Measurements from ENCODE around the gene TMC3.

TMC3 gene

DNA sequence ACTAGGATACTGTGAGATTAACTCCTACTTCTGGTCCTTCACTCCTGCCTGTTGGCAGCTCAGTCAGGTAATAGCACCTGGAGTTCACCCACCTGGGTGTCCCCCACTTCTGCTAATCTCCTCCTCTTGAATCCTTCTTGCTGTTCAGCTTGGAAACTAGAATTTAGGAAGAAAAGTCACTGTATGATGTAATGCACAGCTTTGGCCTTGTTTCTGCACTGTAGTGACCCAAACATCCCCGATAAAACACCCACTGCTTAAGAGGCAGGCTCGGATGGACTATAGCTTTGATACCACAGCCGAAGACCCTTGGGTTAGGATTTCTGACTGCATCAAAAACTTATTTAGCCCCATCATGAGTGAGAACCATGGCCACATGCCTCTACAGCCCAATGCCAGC, 74.9 kb downstream of the TMC3 start:
- DNase-seq (ENCODE audit: low spot score): no peak
- FAIRE-seq: no peak

DNA sequence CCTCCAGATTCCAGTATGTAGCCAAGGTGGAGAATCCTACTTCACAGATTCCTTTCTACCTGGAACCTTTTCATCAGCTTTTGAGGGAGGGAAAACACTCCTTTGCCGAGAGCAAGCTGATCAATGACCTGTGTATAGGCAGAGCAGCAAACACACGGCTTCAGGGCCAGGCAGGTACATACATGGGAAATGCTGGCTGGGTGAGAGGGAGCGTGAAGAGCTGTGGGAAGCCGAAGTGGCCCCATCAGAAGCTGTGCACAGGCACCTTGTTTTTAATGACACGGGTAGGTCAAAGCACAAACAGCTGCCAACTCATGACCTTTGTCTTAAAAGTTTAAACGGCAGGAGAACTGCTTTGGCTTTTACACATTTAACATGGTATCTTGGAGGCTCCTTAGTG, 75.4 kb downstream of the TMC3 start:
- FAIRE-seq: no peak
- DNase-seq (ENCODE audit: low spot score): no peak

DNA sequence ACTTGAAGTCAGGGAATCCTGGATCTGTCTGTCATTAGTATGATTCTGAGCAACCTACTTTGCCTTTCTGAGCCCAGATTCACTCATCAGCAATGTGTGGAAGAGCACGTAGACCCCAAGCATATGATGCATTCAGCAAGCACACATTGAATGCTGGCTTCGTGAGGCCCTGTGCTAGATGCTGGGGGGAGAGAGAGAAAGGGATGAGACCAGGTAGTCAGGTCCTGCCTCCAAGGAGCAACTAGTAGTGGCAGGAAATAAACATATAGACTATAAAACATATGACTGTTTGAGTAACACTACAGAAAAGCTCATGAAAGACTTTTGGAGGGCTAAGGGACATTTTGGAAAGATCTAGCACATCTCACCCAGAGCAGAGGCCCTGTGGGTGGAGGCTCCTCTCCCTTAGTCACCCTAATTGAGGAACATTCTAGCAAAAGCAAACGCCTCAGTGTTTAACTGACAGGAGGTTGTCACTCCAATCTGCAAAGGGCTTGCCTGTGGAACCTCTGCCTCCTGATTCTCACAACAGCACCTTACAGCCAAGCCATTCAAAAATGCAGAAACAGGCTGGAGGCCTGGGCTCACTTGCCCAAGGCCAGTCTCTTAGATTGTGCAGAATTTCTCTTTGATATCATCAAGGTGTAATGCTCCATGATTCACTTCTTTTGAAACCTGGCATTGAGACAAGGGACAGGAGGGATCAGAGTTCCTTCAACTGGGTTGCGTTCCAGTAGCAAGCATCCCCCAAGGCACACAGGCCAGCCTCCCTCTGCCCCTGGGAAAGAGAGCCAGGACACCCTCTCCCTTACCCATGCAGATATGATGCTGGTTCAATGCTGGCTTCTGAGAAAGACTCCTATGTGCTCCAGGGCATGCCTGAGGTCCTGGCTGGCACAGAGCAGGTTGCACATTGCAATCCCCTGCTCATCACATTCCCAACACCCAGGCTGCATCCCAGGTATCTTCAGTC, 76.1 kb downstream of the TMC3 start:
- DNase-seq (ENCODE audit: low spot score) (no peak), FAIRE-seq (no peak)

DNA sequence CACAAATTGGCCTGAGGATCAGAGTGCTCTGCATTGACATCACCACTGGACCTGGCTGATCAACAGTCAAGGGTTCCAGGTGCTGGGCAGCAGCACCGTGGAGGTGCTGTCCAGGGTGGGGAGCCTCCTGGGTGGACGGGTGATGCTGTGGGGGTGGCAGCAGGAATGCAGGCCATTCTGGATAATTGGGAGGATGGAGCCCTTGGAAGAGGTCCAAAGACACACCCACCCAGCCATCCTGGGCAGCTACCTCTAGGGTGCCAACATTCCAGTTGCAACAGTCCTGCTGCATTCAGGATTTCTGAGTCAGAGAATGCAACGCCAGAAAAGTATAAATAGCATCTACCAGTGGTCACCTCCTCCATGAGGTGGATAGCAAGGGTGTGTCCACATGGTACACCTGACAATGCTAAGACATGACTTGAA, 76.9 kb downstream of the TMC3 start:
- peak; percentile 55 for DNase-seq (ENCODE audit: low spot score)
- FAIRE-seq: no peak

DNA sequence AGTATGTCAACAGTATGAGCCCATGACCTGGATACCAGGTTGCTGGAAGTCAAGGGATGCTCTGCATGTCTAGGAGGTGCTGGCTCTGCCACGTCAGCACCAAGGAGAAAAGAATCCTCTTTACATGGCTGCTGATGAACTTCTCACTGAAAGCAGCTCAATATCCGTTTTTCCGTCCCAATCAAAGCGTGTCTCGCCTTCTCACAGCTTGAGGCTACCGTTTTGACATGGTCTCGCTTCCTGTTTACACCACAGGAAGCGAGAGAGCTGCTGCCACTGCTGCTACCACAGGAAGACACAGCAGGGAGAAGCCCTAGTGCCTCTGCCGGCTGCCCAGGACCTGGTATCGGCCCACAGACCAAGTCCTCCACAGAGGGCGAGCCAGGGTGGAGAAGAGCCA, 77.3 kb downstream of the TMC3 start:
- FAIRE-seq (no peak), DNase-seq (ENCODE audit: low spot score) (no peak)

DNA sequence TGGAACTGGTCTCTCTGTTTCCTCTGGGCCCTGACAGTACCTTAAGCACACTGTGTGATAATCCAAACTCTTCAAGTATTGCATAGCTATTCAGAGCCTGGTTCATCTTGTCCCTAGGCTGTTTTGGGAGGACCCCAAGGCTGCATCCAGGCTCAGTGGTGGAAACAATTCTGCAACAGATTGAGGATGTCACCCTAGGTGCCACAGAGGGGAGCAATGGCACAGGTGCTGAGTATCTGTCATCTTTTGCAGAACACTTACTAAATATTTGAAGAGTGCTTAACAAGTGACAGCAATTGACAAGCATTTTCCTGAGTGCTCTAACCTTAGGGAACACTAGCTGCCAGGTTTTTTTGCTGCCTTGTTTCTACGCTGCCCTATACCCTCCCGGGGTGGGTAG, 77.8 kb downstream of the TMC3 start:
- no peak for FAIRE-seq
- DNase-seq (ENCODE audit: low spot score): no peak

DNA sequence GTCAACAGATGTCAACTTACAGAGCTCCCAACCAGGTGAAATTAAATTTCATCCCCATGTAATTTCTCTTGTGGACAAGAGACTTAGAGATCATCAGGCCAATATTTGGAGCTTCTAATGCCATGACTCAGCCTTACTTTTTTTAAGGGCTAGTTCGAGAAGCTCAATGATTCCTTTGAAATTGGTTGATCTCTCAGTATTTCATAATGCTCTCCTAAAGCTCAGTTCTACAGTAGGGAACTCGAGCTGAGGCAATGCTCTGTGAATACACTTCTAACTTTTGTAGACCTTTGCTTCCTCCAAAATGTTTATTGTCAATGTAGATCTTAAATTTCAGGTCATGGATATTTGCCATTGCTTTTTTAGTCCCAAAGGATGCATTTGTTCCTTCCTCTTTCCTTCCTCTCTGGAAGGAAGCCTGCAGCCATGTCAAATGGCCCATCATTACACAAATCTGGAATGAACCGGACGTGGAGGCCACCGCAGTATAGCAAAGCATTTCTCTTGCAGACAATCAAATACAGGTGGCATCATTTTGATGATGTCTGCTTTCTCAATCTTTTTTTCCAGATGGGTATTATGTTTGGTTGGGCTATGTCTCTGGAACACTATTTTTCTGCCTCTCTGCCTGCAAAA, 78.4 kb downstream of the TMC3 start:
- FAIRE-seq (no peak), DNase-seq (ENCODE audit: low spot score) (no peak)

DNA sequence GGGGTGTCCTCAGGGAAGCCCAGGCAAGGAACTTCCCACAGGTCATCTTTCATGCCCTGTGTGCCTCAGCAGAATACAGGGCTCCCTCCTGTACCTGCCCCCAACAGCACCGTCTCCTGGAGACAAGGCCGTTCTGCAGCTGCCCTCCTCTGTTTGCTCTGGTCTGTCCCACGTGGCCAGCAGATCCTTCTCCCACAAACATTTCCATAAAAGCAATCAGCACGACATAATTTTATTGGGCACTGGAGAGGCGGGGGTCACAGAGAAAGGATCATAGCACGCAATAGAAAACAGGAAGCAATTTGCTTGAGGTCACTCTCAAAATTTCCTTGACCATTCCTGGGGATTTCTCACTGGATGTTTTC, 79.5 kb downstream of the TMC3 start:
- DNase-seq (ENCODE audit: low spot score): no peak

DNA sequence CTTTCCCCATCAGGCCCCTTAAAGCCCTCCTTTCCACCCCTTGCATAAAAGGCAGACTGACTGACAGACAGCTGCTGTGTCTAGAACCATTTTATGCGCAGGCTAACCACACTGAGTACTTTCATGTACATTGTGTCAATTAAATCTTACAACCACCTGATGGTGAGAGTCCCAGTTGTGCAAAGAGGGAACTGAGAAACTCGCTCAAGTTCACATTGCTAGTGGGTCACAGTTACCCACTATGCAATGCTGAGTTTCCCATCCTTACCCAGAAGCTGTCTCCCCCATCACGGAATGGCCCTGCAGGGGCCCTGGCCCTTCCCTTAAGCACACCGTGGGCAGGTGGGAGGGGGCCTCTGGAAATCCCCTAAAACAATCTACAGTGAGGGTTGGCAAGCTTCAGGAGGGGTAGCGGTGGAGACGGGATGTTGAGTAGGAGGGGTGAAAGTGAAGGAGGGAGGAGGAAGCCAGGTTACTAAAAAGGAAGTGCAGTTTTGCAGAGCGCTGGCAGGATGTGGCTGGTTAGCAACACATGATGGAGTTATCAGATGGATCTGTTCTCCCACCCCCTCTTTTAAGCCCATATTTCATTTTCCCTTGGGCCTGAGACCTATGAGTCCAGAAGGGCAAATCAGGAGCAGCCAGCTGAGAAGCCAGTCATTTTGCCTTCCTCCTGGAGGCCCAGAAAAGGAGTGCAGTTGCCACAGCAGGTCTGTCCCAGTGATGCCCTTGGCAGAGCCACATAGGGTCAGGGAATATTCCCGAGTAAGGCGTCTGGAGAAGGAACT, 80.1 kb downstream of the TMC3 start:
- FAIRE-seq: no peak

More for the DNA sequence above, 79.5 kb downstream of the TMC3 start:
- FAIRE-seq: no peak

DNA sequence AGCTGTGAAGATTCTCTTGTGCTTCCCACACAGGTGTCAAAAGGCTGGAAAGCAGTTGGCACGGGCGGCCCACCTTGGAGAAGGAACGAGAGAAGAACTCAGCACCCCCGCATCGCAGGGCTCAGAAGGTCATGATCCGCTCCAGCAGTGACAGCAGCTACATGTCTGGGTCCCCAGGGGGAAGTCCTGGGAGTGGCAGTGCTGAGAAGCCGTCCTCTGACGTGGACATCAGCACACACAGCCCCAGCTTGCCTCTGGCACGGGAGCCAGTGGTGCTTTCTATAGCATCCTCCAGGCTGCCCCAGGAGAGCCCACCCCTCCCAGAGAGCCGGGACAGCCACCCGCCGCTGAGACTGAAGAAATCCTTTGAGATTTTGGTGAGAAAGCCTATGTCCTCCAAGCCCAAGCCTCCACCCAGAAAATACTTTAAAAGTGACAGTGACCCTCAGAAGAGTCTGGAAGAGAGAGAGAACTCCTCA, 81.5 kb downstream of the TMC3 start:
- DNase-seq (ENCODE audit: low spot score): no peak
- no peak for FAIRE-seq

More for the DNA sequence above, 80.1 kb downstream of the TMC3 start:
- DNase-seq (ENCODE audit: low spot score): no peak

DNA sequence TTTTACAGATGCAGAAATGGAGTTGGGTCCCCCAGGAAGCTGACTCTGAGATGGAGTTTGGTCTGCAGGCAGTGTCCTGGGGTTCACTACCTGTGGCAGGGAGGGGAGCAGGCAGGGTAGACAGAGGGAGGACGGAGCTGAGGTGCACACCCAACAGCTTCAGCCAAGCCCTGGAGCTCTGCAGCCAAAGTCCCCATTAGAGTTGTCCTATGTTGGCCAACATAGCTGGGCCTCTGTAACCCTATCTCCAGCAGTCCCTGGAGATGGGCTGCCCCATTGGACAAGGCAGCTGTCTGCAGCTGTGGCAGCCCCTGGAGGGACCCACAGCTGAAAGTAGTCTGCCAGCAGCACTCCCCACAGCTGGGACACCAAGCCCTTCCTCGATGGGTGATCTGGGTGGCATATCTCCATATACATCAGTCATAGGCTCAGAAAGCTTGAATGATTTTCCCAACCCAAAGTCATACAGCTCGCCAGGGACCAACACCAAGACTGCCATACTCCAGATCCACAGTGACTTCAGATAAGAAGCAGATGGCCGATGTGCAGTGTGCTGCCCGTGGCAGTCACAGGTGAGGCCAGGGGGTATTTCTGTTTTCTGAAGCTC, 82.0 kb downstream of the TMC3 start:
- FAIRE-seq: no peak
- DNase-seq (ENCODE audit: low spot score): no peak

DNA sequence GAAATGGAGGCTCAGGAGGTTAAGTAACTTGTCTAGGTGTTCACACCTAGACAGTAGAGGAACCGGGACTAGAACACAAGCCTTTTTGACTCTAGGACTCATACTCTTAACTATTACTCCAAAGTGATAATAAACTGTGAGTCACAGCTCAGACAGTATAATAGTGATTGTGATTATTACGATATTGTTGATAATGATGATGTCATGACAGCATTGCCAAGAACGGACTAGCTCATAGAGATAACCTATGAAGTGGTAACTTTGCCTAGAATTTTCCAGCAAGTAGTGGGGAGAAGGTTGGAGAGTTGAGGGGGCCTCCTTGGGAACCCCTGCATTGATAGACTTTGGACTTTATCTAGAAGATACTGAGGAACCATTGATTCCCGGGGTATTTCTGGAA, 84.1 kb downstream of the TMC3 start:
- DNase-seq (ENCODE audit: low spot score) (no peak), FAIRE-seq (no peak)

DNA sequence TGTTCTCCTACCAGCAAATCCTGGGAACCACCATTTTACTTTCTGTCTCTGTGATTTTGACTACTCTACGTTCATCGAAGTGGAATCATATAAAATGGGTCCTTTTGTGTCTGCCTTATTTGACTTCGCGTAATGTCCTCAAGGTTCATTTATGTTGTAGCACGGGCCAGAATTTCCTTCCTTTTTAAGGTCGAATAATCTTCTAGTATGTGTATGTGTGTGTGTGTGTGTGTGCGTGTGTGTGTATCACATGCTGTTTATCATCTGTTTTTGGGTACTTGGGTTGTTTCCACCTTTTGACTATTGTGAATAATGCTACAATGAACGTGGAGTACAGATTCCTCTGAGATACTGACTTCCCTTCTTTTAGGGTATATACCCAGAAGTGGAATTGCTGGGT, 85.4 kb downstream of the TMC3 start:
- no peak for FAIRE-seq
- no peak for DNase-seq (ENCODE audit: low spot score)

DNA sequence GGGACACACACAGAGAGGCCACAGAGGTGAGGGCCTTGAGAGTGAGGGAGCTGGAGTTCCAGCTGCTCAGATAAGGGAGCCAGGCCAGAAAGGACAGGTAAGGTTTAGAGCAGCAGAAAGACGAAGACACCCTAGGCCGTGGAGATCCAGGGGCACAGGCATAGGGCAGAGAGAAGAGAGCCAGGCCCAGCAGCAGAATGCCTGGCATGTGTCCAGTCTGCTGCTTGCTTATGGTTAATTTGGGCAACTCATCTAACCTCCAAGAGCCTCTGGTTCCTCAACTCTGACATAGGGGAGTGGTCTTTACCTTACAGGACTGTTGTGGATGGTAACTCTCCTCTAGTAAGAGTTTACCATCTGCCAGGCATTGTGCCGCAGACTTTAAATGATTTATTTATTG, 86.0 kb downstream of the TMC3 start:
- no peak for FAIRE-seq

DNA sequence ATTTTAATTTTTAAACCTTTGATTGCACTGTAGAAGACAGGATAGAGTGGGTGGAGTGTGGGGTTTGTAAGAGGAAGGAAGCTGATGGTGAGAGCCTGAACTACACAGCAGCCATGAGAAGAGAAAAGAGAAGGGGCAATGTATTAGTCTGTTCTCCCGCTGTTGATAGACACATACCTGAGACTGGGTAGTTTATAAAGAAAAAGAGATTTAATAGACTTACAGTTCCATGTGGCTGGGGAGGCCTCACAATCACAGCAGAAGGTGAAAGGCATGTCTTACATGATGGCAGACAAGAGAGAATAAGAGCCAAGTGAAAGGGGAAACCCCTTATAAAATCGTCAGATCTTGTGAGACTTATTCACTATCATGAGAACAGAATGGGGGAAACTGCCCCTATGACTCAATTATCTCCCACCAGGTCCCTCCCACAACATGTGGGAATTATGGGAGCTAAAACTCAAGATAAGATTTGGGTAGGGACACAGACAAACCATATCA, 87.3 kb downstream of the TMC3 start:
- DNase-seq (ENCODE audit: low spot score) (no peak), FAIRE-seq (no peak)

More for the DNA sequence above, 86.0 kb downstream of the TMC3 start:
- DNase-seq (ENCODE audit: low spot score): no peak

DNA sequence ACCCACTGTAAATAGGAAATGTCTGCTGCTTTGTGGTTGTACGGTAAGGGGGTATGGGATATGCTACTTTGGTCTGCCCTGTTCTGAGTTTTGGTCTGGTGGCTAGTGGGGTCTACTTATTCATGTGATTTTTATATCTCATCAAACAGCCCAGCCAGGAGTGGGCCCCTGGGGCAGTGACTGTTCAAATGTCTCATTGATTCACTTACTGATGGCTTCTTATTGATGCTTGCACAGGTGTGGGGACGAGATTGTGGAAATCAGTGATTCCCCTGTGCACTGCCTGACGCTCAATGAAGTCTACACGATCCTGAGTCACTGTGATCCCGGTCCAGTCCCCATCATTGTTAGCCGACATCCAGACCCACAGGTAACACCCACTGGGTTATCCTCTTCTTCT, 88.6 kb downstream of the TMC3 start:
- DNase-seq (ENCODE audit: low spot score): no peak
- FAIRE-seq: no peak

DNA sequence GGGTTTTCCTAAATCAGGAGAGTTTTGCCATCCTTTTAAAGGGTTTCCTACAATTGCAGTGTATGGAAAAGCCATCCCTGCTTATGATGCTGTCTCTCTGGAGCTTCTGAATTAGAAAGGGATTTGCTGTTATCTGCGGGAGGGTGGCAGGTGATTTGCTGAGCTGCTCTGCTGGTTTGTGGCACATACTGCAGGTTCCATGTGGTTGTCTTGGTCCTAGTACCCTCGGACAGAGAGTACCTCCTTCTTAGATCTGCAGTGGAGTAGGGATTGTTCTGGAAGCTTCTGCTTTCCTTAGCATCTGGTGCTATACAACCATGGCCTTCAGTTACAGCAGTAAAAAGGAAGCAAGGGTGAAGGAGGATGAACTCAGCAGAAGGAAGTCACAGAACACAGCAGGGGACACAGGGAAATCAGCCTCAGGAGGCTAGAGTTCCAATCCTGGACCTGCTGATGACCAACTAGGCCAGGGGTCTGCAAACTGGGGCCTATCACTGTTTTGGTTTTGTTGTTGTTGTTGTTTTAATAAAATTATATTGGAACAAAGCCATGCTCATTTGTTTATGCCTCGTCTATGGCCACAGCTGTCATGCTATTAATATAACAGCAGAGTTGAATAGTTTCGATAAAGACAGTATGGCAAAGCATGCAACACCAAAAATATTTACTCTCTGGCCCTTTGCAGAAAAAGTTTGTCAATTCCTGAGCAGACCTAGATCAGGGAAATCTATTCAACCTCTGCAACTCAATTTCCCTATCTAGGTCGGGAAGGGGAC, 89.6 kb downstream of the TMC3 start:
- DNase-seq (ENCODE audit: low spot score) (no peak), FAIRE-seq (no peak)

DNA sequence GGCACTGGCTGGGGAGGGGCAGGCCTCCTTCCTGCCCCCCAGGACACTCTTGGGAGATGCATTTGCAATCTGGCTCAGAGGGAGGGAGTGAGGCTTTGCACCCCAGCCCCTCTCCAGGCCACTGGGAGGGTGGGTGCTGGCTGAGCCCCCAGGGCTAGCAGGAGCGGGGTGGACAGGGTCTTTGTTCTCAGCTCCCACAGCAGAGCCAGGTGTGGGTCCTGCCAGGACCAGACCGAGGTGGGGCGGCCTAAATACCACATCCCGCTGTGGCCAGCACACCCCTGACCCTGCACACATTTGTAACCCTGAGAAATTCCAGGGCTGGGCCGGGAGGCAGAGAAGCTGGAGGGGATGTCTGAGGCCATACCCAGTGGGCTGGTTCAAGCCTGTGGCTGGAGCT, 91.1 kb downstream of the TMC3 start:
- FAIRE-seq (no peak), DNase-seq (ENCODE audit: low spot score) (no peak)

DNA sequence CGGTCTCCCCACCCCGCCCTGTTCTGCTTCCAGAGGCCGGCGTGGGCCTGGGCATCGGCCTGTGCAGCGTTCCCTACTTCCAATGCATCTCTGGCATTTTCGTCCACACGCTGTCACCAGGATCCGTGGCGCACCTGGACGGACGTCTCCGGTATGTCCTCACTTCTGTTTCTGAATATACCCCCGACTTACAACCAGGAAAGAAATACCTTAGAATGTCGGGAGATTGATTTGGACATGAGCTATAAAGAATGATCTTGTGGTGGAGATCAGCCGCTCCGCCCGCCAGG, 91.5 kb downstream of the TMC3 start:
- no peak for FAIRE-seq

DNA sequence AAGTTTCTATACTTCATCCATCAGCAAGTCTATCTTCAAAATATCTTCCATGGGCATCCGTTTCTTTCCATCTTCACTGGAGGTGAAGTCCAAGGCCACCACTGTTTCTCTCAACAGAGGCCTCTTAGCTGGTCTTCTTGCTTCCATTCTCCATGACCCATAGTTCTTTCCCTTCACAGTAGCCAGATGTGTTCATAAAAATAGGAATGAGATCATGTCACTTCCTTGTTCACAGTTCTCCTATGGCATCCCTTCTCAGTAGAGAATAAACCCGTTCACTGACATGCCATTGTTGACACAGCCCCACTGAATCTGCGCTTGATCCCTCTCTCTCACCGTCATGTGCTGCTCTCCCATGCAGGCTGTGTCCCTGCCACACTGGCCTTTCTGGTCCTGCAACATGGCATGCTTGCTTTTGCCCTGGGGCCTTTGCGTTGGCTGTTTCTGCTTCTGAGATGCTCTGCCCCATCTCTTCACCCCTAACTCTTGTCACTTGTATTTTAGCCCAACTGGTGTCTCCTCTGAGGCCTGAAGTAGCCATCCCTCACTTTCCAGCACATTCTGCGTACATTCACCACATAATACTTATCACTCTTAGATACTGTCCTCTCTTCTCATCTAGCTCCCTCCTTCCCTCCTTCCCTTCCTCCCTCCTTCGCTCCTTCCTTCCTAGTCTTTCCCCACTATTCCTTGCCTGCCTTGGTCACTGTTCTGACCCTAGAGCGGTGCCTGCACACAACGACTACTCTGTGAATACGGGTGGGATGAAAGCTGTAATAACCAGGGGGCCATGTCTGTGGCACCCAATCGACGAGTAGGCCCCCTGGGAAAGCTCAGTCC, 92.0 kb downstream of the TMC3 start:
- no peak for DNase-seq (ENCODE audit: low spot score)
- no peak for FAIRE-seq

More for the DNA sequence above, 91.5 kb downstream of the TMC3 start:
- no peak for DNase-seq (ENCODE audit: low spot score)
